GM12878 (cell line): ENCODE data around the gene HOXB13. TPM values are rescaled to one million over a fixed set of nuclear protein-coding genes. Genes with fewer than 3 reads are reported as not detected.

Source experiments
- ATAC-seq: fragments of 200-7000 bp; cut with Tn5 transposase; 3 replicates; pipeline ENCODE4 v1.9.1; 2020; ENCODE audit warnings: mild to moderate bottlenecking, moderate library complexity
- BruUV-seq: library from RNA; stranded (reverse); fragments of 400-500 nt; replicated peaks from 2 replicates; lab custom pipeline; 2021; lab: Mats Ljungman, UMichigan
- CTCF ChIA-PET: fragments of 300-600 bp; sonication (Branson Sonifier 250); formaldehyde crosslinking; extraction: SDS; loops from one replicate; lab custom pipeline; 2021; ENCODE audit warnings: inconsistent platforms; lab: Yijun Ruan, JAX
- POLR2A ChIA-PET: fragments of 350-600 bp; formaldehyde crosslinking; extraction: SDS; loops from one replicate; lab custom pipeline; 2021; ENCODE audit warnings: inconsistent platforms; lab: Charles Lee
- RAD21 ChIA-PET: fragments of 300-600 bp; sonication (Branson Sonifier 250); formaldehyde crosslinking; loops from one replicate; lab custom pipeline; 2023; ENCODE audit warnings: antibody characterized with exemption; ENCODE audit not compliant: unreplicated experiment; lab: Charles Lee
- SMC1A ChIA-PET: fragments of 300-600 bp; sonication (Branson Sonifier 250); formaldehyde crosslinking; loops from one replicate; lab custom pipeline; 2023; ENCODE audit not compliant: unreplicated experiment, uncharacterized antibody; lab: Charles Lee
- DNase-seq: peaks from one replicate; pipeline ENCODE4 v3.0.0-alpha.2; 2011; ENCODE audit warnings: low read depth, low spot score
- FAIRE-seq: peaks from 3 replicates; lab custom pipeline; 2011; peaks lifted over from hg19 to GRCh38; lab: Jason Lieb, UNC
- H2AFZ ChIP-seq: 2 replicates; pipeline ENCODE4 v1.6.0; 2011; ENCODE audit warnings: low read depth, low read length, control low read depth; ENCODE audit not compliant: control insufficient read depth
- H3K27ac ChIP-seq: 2 replicates; pipeline ENCODE4 v1.5.1; 2011; ENCODE audit warnings: control low read depth; ENCODE audit not compliant: control insufficient read depth, insufficient read depth
- H3K27me3 ChIP-seq, 2 experiments: replicated peaks in 1 of 2; 2 replicates each; pipeline versions ENCODE4 v1.6.0 to v1.6.1; 2011; ENCODE audit warnings: low read length in 1 of 2; ENCODE audit not compliant: control insufficient read depth in 2 of 2, insufficient read depth in 2 of 2
- H3K36me3 ChIP-seq, 2 experiments: 2 replicates each; pipeline ENCODE4 v1.5.1; 2011; ENCODE audit warnings: low read length in 1 of 2; ENCODE audit not compliant: control insufficient read depth in 2 of 2, insufficient read depth in 2 of 2
- H3K4me1 ChIP-seq: 2 replicates; pipeline ENCODE4 v1.6.1; 2011; ENCODE audit warnings: mild to moderate bottlenecking, low read length, moderate library complexity, mixed read lengths; ENCODE audit not compliant: control insufficient read depth, insufficient read depth
- H3K4me2 ChIP-seq: 2 replicates; pipeline ENCODE4 v1.6.0; 2011; ENCODE audit warnings: control low read depth; ENCODE audit not compliant: control insufficient read depth, insufficient read depth
- H3K4me3 ChIP-seq: fragments of 200-600 bp; sonication (generic); 2 replicates; pipeline ENCODE4 v1.5.1; 2016
- H3K79me2 ChIP-seq: 2 replicates; pipeline ENCODE4 v1.6.0; 2011; ENCODE audit warnings: low read length; ENCODE audit not compliant: control insufficient read depth, insufficient read depth
- H3K9ac ChIP-seq: 2 replicates; pipeline ENCODE4 v1.8.0; 2011; ENCODE audit warnings: low read length, control low read depth, mixed read lengths; ENCODE audit not compliant: control insufficient read depth, insufficient read depth
- H3K9me3 ChIP-seq: replicated peaks from 3 replicates; pipeline ENCODE4 v1.5.1; 2011; ENCODE audit warnings: mild to moderate bottlenecking, low read length; ENCODE audit not compliant: control insufficient read depth, insufficient read depth
- H4K20me1 ChIP-seq: 2 replicates; pipeline ENCODE4 v1.6.0; 2011; ENCODE audit not compliant: control insufficient read depth, insufficient read depth
- CHD2 ChIP-seq: IDR thresholded peaks from 2 replicates; pipeline ENCODE4 v1.6.1; 2011; ENCODE audit warnings: low read depth, low read length, improper control_type of control experiment, borderline replicate concordance
- EED ChIP-seq: sonication (generic); IDR thresholded peaks from 2 replicates; pipeline ENCODE4 v1.6.1; 2016; ENCODE audit warnings: antibody characterized with exemption, low read depth
- IKZF1 ChIP-seq: fragments of 450-650 bp; conservative IDR thresholded peaks from 2 replicates; pipeline ENCODE4 v1.6.1; 2017; ENCODE audit warnings: antibody characterized with exemption, mild to moderate bottlenecking
- JUNB ChIP-seq: IDR thresholded peaks from 2 replicates; pipeline ENCODE4 v1.6.1; 2016; ENCODE audit warnings: antibody characterized with exemption, mild to moderate bottlenecking
- MYC ChIP-seq: IDR thresholded peaks from 2 replicates; pipeline ENCODE4 v1.6.1; 2011; ENCODE audit warnings: mild to moderate bottlenecking, low read length, moderate library complexity, inconsistent platforms; ENCODE audit not compliant: insufficient read depth, insufficient replicate concordance, insufficient read length, severe bottlenecking
- NFIC ChIP-seq: IDR thresholded peaks from 2 replicates; pipeline ENCODE4 v1.6.1; 2012; ENCODE audit warnings: low read depth, mild to moderate bottlenecking, inconsistent platforms, low read length, moderate library complexity
- POLR2A ChIP-seq: IDR thresholded peaks from 2 replicates; pipeline ENCODE4 v1.6.1; 2011; ENCODE audit warnings: low read depth, mild to moderate bottlenecking, low read length
- RFX5 ChIP-seq: IDR thresholded peaks from 2 replicates; pipeline ENCODE4 v1.6.1; 2011; ENCODE audit warnings: low read depth, low read length, improper control_type of control experiment
- SP1 ChIP-seq: IDR thresholded peaks from one replicate; pipeline ENCODE4 v1.6.1; 2011; ENCODE audit warnings: low read depth, low read length
- SUZ12 ChIP-seq: fragments of 200-600 bp; sonication (generic); IDR thresholded peaks from one replicate; pipeline ENCODE4 v1.6.1; 2018; ENCODE audit warnings: antibody characterized with exemption, mild to moderate bottlenecking; ENCODE audit not compliant: unreplicated experiment
- WGBS: methylation state at CpG from one replicate; pipeline ENCODE4 v1.1.6; 2016; ENCODE audit warnings: low lambda C conversion rate; ENCODE audit not compliant: insufficient replicate concordance, insufficient coverage; ENCODE audit errors: missing lambda C conversion rate; 5-methylcytosine and 5-hydroxymethylcytosine counted together
- in situ Hi-C: fragments of 300-500 bp; cut with MboI; formaldehyde crosslinking; loops from 9 replicates; pipeline ENCODE4 v1.14.3; 2018; ENCODE audit warnings: mixed read lengths
- intact Hi-C: fragments of 100-400 bp; cut with micrococcal nuclease; formaldehyde crosslinking; loops from one replicate; pipeline ENCODE4 v1.14.2; 2022; ENCODE audit not compliant: unreplicated experiment
- polyA plus RNA-seq, 11 experiments: library from polyadenylated mRNA; depleted of rRNA in 4 of 11; unstranded in 6 of 11; stranded (reverse) in 5 of 11; fragments of >200 nt; fragmentation: Nextera tagmentation in 4 of 11; fragmentation: Illumina TruSeq in 1 of 11; extraction: Ambion mirVana in 4 of 11; extraction: Trizol in 1 of 11; gene quantifications; 1 replicate in 1 of 11; 2 replicates in 10 of 11; pipeline versions ENCODE4 v1.2.1 to v1.2.3, GENCODE V29; 2011 to 2016; ENCODE audit warnings: inconsistent platforms in 2 of 11, missing spikeins in 2 of 11, low read depth in 1 of 11
- total RNA-seq, 4 experiments: library from RNA; depleted of rRNA in 3 of 4; stranded (reverse); fragments of >200 nt in 3 of 4; fragmentation: Illumina TruSeq in 1 of 4; extraction: Trizol in 1 of 4; gene quantifications; 2 replicates each; pipeline versions ENCODE4 v1.2.1 to v1.2.3, GENCODE V29; 2013 to 2021

The HOXB13 gene
- total and polyA plus RNA-seq, 10 of the 15 experiments (the other 5 are each of a cell fraction or from before 2014, with no cell fraction given): 0.05 TPM; not detected in 9

- H3K27me3 ChIP-seq: peaks cover 20 to 44% of the 10 kb centered on the region in 2 experiments
- ChIA-PET SMC1A (no interaction called here), RAD21 (no interaction called here), CTCF (interaction anchor here (1.2 to 2.0 kb wide), 3 partner anchors 60 to 140 kb away, joined by 3 to 9 read pairs (median 5); no protein-coding TSS in a partner anchor), POLR2A (no interaction called here)
- FAIRE-seq: no peak
- no peaks in the 10 kb centered on the region for H3K36me3 ChIP-seq
- H3K9me3 ChIP-seq: no peaks in the 10 kb centered on the region
- TF ChIP-seq EED (no peak), RFX5 (no peak), SP1 (no peak), POLR2A (no peak), SUZ12 (peak; percentile 50)
- H3K4me3 ChIP-seq: no peak overlapping the region
- no peak overlapping the region for H3K27ac ChIP-seq
- no peak for DNase-seq
- BruUV-seq: no TSS peak
- WGBS: 15% methylated on average over 37 of the region's 37 CpGs
- ATAC-seq: no peak
- no peaks in the 10 kb centered on the region for H3K79me2 ChIP-seq
- intact Hi-C loops (no loop called here), in situ Hi-C loops (no loop called here)
- H3K4me2 ChIP-seq: no peak overlapping the region
- no peak overlapping the region for H3K9ac ChIP-seq
- H4K20me1 ChIP-seq: no peaks in the 10 kb centered on the region
- H3K4me1 ChIP-seq: no peaks in the 10 kb centered on the region
- H2AFZ ChIP-seq: no peak overlapping the region
These were observed 10.4 kb upstream of the HOXB13 start for GRCh38 chr17:48738803-48739526.

DNA sequence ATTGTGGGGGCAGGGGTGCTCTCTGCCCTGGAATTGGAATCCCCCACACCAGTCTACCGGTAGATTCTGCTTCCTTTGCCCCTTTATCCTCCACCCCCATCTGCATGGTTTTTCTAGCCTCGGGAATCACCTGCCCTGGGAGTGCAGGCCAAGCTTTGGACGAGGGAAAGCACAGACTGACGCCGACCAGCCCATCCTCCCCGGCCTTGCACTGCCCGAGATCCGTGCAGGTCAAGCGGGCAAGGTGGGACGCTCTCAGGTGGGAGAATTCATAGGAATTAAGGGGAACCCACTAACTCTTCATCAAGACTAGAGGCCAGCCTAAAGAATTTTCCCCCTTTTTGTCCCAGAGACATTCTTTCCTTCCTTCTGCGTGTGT, 9.9 kb upstream of the HOXB13 start:
- ChIA-PET RAD21 (no interaction called here), CTCF (interaction anchor here (1.0 to 2.0 kb wide), 3 partner anchors 14 to 65 kb away, joined by 4 to 9 read pairs (median 5); no protein-coding TSS in a partner anchor), POLR2A (no interaction called here), SMC1A (no interaction called here)
- Histone ChIP-seq H2AFZ (no peak overlapping the region), H3K4me3 (no peak overlapping the region), H3K27me3 (peaks cover 20 to 43% of the 10 kb centered on the region in 2 experiments), H4K20me1 (no peaks in the 10 kb centered on the region), H3K4me1 (no peaks in the 10 kb centered on the region), H3K27ac (no peak overlapping the region), H3K79me2 (no peaks in the 10 kb centered on the region), H3K36me3 (no peaks in the 10 kb centered on the region), H3K9ac (no peak overlapping the region), H3K4me2 (no peak overlapping the region), H3K9me3 (no peaks in the 10 kb centered on the region)
- WGBS: 16% methylated on average over 11 of the region's 11 CpGs
- BruUV-seq: no TSS peak
- FAIRE-seq (no peak), DNase-seq (no peak), ATAC-seq (no peak)
- in situ Hi-C loops (no loop called here), intact Hi-C loops (no loop called here)
- TF ChIP-seq IKZF1 (no peak), CHD2 (no peak), JUNB (no peak), MYC (no peak), NFIC (no peak)
